T-helper 17 cell (primary cell): ENCODE data around the gene EIF4EBP3. TPM values are rescaled to one million over a fixed set of nuclear protein-coding genes. Genes with fewer than 3 reads are reported as not detected.

ENCODE experiments used
- ATAC-seq: fragments of 150-1000 bp; cut with Tn5 transposase; 2 replicates; pipeline ENCODE4 v1.10.0; 2021; ENCODE audit warnings: mild to moderate bottlenecking, moderate library complexity
- DNase-seq, 3 donors: peaks; one replicate each; pipeline versions ENCODE4 v3.0.0 to v3.0.0-alpha.2; 2020 to 2021
- H3K9me3 ChIP-seq: one replicate; pipeline ENCODE4 v1.7.0; 2013; ENCODE audit warnings: low read length, mild to moderate bottlenecking; ENCODE audit not compliant: control insufficient read depth, poor library complexity, severe bottlenecking
- H3K27ac Mint-ChIP-seq: one replicate; pipeline ENCODE4 v1.8.0; 2022; ENCODE audit warnings: mild to moderate bottlenecking, moderate library complexity, mixed read lengths
- H3K27me3 Mint-ChIP-seq: one replicate; pipeline ENCODE4 v1.8.0; 2022; ENCODE audit warnings: mixed read lengths
- H3K36me3 Mint-ChIP-seq: one replicate; pipeline ENCODE4 v1.8.0; 2022; ENCODE audit warnings: low read depth, mixed read lengths
- H3K4me1 Mint-ChIP-seq: one replicate; pipeline ENCODE4 v1.8.0; 2022; ENCODE audit warnings: mild to moderate bottlenecking, mixed read lengths
- H3K4me3 Mint-ChIP-seq: one replicate; pipeline ENCODE4 v1.8.0; 2022; ENCODE audit warnings: mild to moderate bottlenecking, moderate library complexity, mixed read lengths
- total RNA-seq, 4 donors: library from RNA in 2 of 4; stranded (reverse) in 2 of 4; gene quantifications; one replicate each; pipeline ENCODE4 v1.2.3 and lab custom pipeline; 2022 to 2026

Gene EIF4EBP3
- 10 to 100 TPM in 1 of 2 donors, 1 to 10 TPM in 1; 9.1 to 14.0 TPM for total RNA-seq
- 0.46 to 0.83 reads per million in 2 donors for total RNA-seq (lab: John Stamatoyannopoulos, UW)

DNA sequence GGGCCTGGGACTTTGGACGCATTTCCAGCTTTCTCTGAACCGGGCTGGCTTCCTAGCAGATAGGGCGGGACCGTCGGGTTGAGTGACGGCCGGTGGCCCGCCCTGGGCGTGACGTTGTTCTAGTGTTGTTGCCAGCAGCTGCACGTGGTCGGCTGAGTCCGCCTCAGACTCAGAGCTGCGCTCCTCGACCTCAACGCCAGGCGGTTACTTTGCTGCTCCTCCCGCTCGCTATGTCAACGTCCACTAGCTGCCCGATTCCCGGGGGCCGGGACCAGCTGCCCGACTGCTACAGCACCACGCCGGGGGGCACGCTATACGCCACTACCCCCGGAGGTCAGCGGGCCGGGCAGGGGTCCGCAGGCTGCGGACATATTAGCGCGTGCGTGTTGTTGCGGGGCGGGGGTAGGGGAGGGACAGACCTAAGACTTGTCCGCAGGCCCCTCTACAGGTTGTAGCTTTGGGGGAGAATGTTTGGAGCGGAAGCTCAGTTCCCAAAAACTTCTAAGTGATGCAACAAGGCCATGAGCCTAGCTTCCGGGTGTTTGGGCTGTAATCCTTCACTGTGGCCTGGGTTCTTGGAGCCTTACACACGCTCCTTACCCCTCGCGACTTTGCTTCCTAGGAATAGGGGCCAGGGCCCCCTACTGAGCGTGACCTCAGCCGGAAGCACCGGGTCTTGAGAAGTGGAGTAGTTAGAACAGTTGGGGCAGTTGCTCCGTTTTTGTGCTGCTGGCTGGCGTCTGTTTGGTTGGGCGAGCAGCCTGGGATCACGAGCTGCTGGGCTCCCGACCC, at the start of gene EIF4EBP3:
EIF4EBP3 (plus strand) TSS at position 155 of the 792 bp plus-strand sequence; CDS start at position 231, 76 bp downstream.
- Mint-ChIP-seq H3K27ac (peak within 1 kb of the TSS; percentile 95), H3K4me1 (peaks cover 36% of the 10 kb centered on the region), H3K36me3 (peaks cover 9% of the 10 kb centered on the region), H3K27me3 (no peaks in the 10 kb centered on the region), H3K4me3 (peak within 1 kb of the TSS; percentile 89)
- no peaks in the 10 kb centered on the region for H3K9me3 ChIP-seq
- ATAC-seq (peak; percentile 99), DNase-seq (peak; percentile 77 to 82 (median 79))

DNA sequence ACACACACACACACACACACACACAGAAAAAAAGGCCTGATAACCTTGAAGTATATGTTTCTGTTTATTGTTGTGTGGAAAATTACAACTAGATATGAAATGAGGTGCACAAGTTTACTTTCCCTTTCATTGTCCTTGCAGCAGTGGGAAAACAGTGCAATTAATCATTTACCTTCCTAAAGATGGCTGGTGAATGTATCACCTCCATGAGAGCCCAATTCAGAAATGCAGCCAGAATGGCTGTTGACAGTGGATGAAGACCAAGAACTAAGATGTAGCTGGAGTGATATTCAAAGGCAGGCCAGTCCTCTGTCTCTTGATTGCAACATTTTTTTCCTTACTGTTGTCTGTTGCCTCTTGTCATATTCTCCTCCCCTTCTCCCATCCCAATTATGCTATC, 49.6 kb upstream of the EIF4EBP3 start:
- no peaks in the 10 kb centered on the region for H3K9me3 ChIP-seq
- H3K27ac Mint-ChIP-seq: no peak overlapping the region
- H3K4me3 Mint-ChIP-seq: no peak overlapping the region
- peaks cover 3% of the 10 kb centered on the region for H3K36me3 Mint-ChIP-seq
- ATAC-seq (no peak), DNase-seq (no peak)
- no peaks in the 10 kb centered on the region for H3K27me3 Mint-ChIP-seq
- H3K4me1 Mint-ChIP-seq: peaks cover 17% of the 10 kb centered on the region

DNA sequence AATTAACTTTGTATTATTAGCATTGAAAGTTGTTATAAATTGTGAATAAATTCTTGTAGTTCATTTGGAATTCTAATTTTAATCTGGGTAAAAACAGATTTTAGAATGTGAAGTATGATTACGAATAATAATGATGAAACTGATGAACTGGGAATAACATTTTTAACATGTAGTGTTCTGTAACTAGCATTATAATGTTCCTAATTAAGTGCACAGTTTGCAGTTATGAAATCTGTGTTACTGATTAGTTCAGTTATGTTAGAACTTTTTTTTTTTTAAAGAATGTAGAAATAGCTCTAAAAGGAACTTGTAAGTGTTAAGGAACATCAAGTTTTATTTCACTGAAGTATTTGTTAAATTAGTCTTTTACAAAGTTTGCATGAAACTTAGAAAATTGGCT, 48.9 kb upstream of the EIF4EBP3 start:
- H3K9me3 ChIP-seq: no peaks in the 10 kb centered on the region
- Mint-ChIP-seq H3K27me3 (no peaks in the 10 kb centered on the region), H3K36me3 (peaks cover 3% of the 10 kb centered on the region), H3K4me1 (peaks cover 15% of the 10 kb centered on the region), H3K4me3 (no peak overlapping the region), H3K27ac (no peak overlapping the region)
- no peak for DNase-seq
- ATAC-seq: no peak

DNA sequence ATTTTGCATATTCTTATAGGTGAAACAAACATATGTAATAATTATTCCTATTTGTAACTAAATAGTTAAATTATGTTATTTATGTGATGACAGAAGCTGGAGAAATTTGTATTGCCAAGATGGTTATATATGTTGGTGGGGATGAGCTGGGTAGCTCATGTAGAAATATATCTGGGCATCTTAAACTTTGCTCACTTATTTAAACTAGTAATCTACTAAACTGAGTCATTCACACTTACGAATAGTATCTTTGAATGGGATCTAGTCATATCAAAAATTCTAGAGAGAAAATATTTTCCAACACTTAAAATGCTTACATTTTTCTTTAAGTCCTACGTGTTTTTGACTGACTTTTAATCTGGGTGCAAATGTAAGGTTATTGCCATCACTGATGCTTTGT, 44.6 kb upstream of the EIF4EBP3 start:
- no peaks in the 10 kb centered on the region for H3K9me3 ChIP-seq
- no peak for ATAC-seq
- no peak for DNase-seq
- Mint-ChIP-seq H3K27ac (peak overlapping the region; percentile 6), H3K4me3 (no peak overlapping the region), H3K27me3 (no peaks in the 10 kb centered on the region), H3K4me1 (peaks cover 4% of the 10 kb centered on the region), H3K36me3 (no peaks in the 10 kb centered on the region)

DNA sequence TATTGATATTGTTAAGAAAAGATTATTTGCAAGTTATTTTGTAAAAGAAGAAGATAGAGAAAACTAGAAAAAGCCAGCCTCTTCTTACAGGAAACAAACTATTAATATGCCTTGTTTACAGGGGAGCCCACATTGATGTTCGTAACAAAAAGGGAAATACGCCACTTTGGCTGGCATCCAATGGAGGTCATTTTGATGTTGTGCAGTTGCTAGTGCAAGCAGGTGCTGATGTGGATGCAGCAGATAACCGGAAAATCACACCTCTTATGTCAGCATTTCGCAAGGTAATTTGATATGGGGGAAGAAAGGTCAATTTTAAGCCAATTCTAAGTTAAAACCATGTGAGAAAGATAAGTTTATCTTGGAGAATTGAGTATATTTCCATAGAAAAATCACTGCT, 37.6 kb upstream of the EIF4EBP3 start:
- Mint-ChIP-seq H3K4me3 (no peak overlapping the region), H3K36me3 (peaks cover 3% of the 10 kb centered on the region), H3K4me1 (peaks cover 3% of the 10 kb centered on the region), H3K27me3 (no peaks in the 10 kb centered on the region), H3K27ac (no peak overlapping the region)
- ATAC-seq (no peak), DNase-seq (no peak)
- no peaks in the 10 kb centered on the region for H3K9me3 ChIP-seq

DNA sequence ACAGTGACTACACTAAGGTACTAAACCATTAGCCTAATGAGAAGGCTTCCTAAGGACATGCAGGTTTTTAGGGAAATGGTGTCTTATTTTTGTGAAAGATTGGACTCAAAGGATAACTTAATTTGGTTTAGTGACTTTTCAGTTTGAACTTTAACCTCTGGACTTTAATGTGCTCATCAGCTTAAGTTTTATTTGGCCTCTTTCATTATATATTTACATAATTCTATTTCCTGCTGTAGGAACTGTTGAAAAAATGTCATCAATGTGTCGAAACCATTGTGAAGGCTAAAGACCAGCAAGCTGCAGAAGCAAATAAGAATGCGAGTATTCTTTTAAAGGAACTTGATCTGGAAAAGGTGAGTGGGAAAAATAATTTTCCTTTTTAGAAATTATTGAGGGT, 34.3 kb upstream of the EIF4EBP3 start:
- Mint-ChIP-seq H3K4me1 (peaks cover 3% of the 10 kb centered on the region), H3K36me3 (peaks cover 3% of the 10 kb centered on the region), H3K27ac (peak overlapping the region; percentile 66), H3K27me3 (no peaks in the 10 kb centered on the region), H3K4me3 (no peak overlapping the region)
- ATAC-seq (no peak), DNase-seq (no peak)
- H3K9me3 ChIP-seq: no peaks in the 10 kb centered on the region

DNA sequence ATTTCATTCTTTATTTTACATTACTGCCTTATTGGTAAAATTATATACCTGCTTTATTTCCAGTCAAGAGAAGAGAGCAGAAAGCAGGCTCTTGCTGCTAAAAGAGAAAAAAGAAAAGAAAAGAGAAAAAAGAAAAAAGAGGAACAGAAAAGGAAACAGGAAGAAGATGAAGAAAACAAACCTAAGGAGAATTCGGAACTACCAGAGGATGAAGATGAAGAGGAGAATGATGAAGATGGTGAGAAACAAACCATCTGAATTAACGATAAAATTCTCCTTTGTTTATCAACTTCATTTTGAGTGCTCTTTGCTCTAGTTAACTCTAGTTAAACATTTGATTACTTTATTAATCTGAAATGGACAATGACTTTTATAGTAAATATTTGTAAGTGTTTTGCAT, 23.5 kb upstream of the EIF4EBP3 start:
- H3K27me3 Mint-ChIP-seq: no peaks in the 10 kb centered on the region
- peaks cover 13% of the 10 kb centered on the region for H3K36me3 Mint-ChIP-seq
- no peak for DNase-seq
- peak overlapping the region; percentile 41 for H3K27ac Mint-ChIP-seq
- no peaks in the 10 kb centered on the region for H3K9me3 ChIP-seq
- peaks cover 6% of the 10 kb centered on the region for H3K4me1 Mint-ChIP-seq
- no peak overlapping the region for H3K4me3 Mint-ChIP-seq
- ATAC-seq: no peak

DNA sequence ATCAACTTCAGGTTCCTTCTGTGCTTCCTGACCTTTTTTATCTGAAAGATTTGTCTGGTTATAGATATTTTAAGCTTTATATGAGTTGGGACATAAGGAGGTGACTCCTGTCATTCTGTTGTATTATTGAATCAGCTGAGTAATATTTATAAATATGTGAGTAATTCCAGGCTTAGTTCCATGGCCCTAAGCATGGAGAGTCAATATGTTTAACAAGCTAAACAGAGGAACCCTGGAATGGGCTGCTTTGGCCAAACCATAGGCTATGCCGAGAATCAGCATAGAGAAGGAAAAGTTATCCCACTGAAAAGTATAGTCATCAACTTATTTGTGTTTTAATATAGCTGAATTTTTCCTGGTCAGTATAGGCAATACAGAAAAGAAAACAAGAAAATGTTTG, 7.2 kb upstream of the EIF4EBP3 start:
- H3K9me3 ChIP-seq: no peaks in the 10 kb centered on the region
- no peak overlapping the region for H3K4me3 Mint-ChIP-seq
- DNase-seq: no peak
- no peak for ATAC-seq
- peaks cover 4% of the 10 kb centered on the region for H3K4me1 Mint-ChIP-seq
- H3K27ac Mint-ChIP-seq: no peak overlapping the region
- no peaks in the 10 kb centered on the region for H3K27me3 Mint-ChIP-seq
- peaks cover 8% of the 10 kb centered on the region for H3K36me3 Mint-ChIP-seq

DNA sequence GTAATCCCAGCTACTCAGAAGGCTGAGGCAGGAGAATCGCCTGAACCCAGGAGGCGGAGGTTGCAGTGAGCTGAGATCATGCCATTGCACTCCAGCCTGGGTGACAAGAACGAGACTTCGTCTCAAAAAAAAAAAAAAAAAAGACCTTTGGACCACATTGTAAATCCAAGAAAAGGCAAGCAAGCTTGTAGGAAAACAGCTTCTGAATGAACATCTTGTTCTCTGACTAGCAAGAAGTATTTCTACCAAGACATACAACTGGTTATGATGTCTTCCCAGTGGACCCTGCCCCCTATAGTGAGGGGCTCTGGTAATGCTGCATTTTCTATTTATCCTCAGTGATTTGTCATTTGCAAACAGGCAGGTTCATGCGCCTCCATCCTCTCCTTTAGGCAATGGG, 4.5 kb upstream of the EIF4EBP3 start:
- no peaks in the 10 kb centered on the region for H3K9me3 ChIP-seq
- no peak overlapping the region for H3K27ac Mint-ChIP-seq
- DNase-seq: no peak
- no peak for ATAC-seq
- peaks cover 8% of the 10 kb centered on the region for H3K36me3 Mint-ChIP-seq
- H3K27me3 Mint-ChIP-seq: no peaks in the 10 kb centered on the region
- H3K4me3 Mint-ChIP-seq: no peak overlapping the region
- peaks cover 13% of the 10 kb centered on the region for H3K4me1 Mint-ChIP-seq

DNA sequence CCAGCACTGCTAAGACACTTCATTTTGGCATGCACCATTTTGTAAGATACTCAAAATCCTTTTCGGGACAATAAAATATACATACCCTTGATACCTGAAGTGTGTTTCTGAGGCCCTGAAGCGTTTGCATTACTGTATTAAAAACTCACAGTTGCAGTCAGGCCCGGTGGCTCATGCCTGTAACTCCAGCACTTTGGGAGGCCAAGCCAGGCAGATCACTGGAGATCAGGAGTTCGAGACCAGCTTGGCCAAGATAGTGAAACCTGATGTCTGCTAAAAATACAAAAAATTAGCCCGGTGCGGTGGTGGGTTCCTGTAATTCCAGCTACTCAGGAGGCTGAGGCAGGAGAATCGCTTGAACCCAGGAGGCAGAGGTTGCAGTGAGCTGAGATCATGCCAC, 2.5 kb upstream of the EIF4EBP3 start:
- Mint-ChIP-seq H3K4me1 (peaks cover 24% of the 10 kb centered on the region), H3K36me3 (peaks cover 10% of the 10 kb centered on the region), H3K27ac (peak overlapping the region; percentile 10), H3K4me3 (no peak overlapping the region), H3K27me3 (no peaks in the 10 kb centered on the region)
- ATAC-seq (no peak), DNase-seq (no peak)
- no peaks in the 10 kb centered on the region for H3K9me3 ChIP-seq

DNA sequence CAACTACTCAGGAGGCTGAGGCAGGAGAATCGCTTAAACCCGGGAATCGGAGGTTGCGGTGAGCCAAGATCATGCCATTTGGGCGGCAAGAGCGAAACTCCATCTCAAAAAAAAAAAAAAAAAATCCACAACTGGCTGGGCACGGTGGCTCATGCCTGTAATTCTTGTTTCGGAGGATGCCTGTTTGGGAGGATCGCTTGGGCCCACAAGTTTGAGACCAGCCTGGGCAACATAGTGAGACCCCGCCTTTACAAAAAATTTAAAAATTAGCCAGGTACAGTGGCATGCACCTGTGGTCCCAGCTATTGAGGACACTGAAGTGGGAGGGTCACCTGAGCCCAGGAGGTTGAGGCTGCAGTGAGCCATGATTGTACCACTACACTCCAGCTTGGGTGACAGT, 1.9 kb upstream of the EIF4EBP3 start:
- no peaks in the 10 kb centered on the region for H3K27me3 Mint-ChIP-seq
- ATAC-seq: no peak
- peak overlapping the region; percentile 95 for H3K27ac Mint-ChIP-seq
- peaks cover 30% of the 10 kb centered on the region for H3K4me1 Mint-ChIP-seq
- H3K4me3 Mint-ChIP-seq: no peak overlapping the region
- no peak for DNase-seq
- H3K9me3 ChIP-seq: no peaks in the 10 kb centered on the region
- peaks cover 10% of the 10 kb centered on the region for H3K36me3 Mint-ChIP-seq

DNA sequence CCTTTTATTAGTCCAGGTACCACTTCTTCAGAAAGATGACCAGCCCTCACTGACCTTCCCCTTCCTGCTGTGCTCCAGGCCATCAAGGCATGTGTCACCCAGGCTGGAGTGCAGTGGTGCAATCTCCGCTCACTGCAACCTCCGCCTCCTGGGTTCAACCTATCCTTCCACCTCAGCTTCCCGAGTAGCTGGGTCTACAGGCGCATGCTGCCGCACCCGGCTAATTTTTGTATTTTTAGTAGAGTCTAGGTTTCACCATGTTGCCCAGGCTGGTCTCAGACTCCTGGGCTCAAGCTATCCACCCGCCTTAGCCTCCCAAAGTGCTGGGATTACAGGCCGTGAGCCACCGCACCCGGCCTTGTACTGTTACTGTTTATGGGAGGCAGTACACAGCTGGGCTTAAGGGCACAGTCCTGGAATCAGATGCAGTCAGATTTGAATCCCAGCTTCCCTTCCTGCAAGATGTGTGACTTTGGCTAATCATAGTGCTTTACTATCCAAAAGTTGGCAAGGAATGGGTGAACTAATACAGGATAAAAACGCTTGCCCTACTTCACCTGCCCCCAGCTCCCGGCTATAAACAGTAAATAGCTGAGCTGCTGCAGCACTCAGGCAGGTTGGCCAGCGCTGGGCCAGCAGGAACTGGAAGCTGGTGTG, 483 bp upstream of the EIF4EBP3 start:
- H3K36me3 Mint-ChIP-seq: peaks cover 9% of the 10 kb centered on the region
- ATAC-seq: peak; percentile 1

DNA sequence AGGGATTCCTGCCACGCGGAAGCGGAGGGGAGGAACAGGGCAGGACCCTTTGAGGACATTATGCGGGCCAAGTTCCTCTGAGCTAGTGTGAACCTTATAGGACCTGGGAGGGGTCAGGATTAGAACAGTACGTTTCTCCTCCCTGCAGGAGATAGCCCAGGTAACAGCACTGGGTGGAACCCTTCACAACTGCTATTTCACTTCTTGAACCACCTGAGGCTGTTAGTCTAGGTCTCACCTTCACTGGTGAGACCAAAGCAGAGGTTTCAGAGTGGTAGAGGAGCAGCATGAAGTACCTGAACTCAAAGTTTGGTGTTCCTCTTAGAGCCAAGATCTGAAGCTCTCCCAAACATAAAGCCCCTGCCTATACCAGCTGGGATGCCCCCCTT, 832 bp downstream of the EIF4EBP3 start:
- H3K4me1 Mint-ChIP-seq: peaks cover 41% of the 10 kb centered on the region

More for the DNA sequence above, 483 bp upstream of the EIF4EBP3 start:
- H3K9me3 ChIP-seq: no peaks in the 10 kb centered on the region
- peak overlapping the region; percentile 89 for H3K4me3 Mint-ChIP-seq
- peaks cover 36% of the 10 kb centered on the region for H3K4me1 Mint-ChIP-seq
- DNase-seq: no peak
- peak overlapping the region; percentile 95 for H3K27ac Mint-ChIP-seq
- H3K27me3 Mint-ChIP-seq: no peaks in the 10 kb centered on the region

More for the DNA sequence above, 832 bp downstream of the EIF4EBP3 start:
- peak overlapping the region; percentile 89 for H3K4me3 Mint-ChIP-seq
- no peaks in the 10 kb centered on the region for H3K27me3 Mint-ChIP-seq
- no peaks in the 10 kb centered on the region for H3K9me3 ChIP-seq
- peak; percentile 2 for ATAC-seq
- H3K27ac Mint-ChIP-seq: peak overlapping the region; percentile 95
- DNase-seq: no peak
- peaks cover 10% of the 10 kb centered on the region for H3K36me3 Mint-ChIP-seq
